HG02852 (cell line): Measurements from ENCODE around the gene STXBP1.
"Not testable (repeated sequence)": the region's sequence is repeated elsewhere in the genome, so short reads cannot be mapped to it uniquely, and the experiment has no call there.

Experiments
- ATAC-seq: cut with Tn5 transposase; IDR thresholded peaks from one replicate; pipeline ENCODE4 v1.9.1; 2021; ENCODE audit warnings: mild to moderate bottlenecking, moderate library complexity; ENCODE audit not compliant: unreplicated experiment

Gene STXBP1

DNA sequence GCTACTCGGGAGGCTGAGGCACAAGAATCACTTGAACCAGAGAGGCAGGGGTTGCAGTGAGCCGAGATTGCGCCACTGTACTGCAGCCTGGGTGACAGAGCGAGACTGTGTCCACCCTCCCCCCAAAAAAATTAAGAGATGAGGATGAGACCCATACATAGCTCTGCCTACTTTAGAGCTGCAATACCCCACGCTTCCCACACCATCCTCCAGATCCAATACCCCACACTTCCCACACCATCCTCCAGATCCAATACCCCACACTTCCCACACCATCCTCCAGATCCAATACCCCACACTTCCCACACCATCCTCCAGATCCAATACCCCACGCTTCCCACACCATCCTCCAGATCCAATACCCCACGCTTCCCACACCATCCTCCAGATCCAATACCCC, 34.9 kb upstream of the STXBP1 start:
- not testable (repeated sequence) for ATAC-seq

DNA sequence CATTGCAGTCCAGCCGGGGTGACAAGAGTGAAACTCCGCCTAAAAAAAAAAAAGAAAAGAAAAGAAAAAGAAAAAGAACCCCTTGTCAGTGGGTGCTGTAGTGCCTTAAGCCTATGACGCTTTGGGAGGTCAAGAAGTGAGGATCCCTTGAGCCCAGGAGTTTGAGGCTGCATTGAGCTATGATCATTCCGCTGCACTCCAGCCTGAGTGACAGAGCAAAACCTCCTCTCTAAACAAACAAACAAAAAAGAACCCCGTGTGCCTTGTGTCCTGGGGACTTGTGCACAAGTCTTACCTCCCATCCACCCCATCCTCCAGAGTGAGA, 33.5 kb upstream of the STXBP1 start:
- no peak for ATAC-seq

DNA sequence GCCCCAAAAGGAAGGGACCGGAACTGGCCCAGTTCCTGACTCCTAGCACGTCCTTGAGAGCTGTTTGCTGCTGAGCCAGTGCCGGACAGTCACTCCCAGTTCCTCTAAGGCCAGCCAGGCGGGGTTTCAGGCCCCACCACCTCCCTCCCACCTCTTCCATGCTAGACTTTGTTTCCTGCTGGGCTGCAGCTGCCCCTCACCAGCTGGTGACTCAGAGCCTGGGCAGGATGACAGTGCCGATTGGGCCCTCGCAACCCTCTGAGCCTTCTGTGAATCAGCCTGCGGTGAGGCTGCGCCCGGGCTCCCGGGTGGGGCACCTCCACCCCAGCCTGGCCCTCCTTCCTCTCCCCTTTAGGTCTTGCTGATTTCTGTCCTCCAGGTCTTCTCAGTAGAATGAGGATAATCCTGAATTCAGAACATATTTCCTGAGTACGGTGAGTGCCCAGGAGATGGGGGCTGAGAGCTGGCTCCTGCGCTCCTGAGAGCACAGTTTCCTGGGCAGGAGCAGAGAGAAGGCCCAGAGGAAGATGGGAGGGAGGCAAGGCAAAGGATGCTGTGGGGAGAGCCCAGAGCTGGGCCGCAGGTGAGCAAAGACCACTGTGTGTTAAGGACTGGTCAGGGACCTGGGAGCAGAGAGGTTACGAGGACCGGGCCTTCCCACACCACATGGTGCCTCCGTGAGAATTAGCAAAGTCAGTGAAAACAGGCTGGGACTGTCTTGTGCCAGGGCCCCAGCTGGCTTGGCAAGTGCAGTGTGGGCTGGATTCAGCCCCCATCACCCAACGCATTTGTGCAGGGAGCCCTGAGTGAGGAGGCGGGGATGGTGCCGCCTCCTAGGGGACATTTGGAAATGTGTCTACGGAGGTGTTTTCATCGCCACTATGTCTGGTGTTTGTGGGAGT, 32.9 kb upstream of the STXBP1 start:
- no peak for ATAC-seq

DNA sequence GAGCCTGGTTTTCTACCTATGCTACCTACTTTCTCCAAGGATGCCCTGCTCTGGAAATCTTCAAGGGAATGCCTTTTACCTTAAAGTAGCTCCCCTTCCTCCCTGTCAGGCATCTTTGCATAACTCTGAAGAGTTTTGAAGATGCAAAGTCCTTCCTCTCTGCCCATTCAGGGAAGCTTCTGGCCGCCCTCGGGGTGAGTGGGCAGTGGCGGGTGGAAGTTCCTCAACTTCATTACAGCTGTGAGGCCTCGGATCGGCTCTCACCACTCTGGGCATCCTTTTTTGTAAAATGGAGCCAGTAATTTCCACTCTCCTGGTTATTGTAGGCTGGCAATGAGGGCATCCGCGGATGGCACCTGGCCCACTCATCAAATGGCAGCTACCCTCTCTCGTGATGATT, 31.7 kb upstream of the STXBP1 start:
- ATAC-seq: no peak

DNA sequence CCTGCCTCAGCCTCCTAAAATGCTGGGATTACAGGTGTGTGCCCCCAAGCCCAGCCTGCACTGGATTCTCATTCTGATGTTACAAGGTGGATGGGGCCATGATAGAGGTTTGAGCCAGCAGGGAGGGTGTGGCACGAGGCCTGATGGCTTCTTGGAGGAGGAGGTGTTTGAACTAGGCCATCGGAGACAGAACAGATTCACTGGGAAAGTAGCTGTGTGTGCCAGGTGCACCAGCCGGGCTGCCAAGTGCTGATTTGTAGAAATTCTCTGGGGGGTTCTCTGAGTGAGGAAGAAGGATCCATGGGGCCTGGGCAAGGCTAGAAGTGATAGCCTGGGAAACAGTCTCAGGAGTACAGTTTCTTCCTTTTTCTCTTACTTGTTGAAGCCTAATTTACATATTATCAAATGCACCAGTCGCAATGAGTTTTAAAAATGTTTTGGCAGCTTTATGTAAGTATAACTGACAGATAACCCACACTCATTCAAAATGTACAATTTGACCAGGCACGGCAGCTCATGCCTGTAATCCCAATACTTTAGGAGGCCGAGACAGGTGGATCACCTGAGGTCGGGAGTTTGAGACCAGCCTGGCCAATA, 31.1 kb upstream of the STXBP1 start:
- no peak for ATAC-seq

DNA sequence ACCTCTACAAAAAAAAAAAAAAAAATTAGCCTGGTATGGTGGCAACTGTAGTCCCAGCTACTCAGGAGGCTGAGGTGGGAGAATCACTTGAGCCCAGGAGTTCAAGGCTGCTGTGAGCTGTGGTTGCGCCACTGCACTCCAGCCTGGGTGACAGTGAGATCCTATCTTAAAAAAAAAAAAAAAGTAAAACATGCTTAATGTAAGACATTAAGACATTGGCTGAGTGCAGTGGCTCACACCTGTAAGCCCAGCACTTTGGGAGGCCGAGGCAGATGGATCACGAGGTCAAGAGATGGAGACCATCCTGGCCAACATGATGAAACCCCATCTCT, 27.6 kb upstream of the STXBP1 start:
- not testable (repeated sequence) for ATAC-seq

DNA sequence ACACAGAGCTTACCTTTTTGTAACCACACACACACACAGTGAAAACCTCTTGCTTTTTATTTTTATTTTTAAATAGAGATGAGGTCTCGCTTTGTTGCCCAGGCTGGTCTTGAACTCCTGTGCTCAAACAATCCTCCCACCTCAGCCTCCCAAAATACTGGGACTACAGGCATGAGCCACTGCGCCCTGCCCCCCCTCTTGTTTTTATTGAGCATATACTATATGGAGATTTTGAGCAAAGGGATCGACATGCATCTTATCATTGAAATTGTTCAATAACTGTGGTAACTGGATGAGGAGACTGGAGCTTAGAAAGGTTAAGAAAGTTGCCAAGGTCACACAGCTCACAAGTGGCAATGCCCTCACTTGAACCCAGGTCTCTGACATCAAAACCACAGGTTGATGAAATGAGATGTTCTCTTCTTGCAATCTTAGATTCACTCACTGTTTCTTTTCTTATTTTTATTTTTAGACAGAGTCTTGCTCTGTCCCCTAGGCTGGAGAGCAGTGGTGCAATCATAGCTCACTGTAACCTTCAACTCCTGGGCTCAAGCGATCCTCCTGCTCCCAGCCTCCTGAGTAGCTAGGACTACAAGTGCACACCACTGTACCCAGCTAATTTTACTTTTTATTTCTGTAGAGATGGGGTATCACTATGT, 26.8 kb upstream of the STXBP1 start:
- no peak for ATAC-seq

DNA sequence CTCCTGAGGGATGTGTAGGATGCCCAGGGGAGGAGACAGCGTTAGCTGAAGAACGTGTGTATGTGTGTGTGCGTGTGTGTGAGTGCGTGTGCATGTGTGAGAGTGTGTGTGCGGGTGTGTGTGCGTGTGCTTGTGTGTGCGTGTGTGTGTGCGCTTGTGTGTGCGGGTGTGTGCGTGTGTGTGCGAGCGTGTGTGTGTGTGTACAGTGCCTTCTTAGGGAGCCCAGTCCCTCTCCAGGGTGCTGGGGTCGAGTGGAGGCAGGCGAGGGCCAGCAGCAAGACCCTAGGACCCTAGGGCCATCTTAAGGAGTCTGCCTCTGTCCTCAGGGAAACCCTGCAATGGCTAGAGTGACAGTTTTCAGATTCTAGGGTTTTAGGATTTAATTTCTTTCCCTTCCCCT, 26.0 kb upstream of the STXBP1 start:
- no peak for ATAC-seq

DNA sequence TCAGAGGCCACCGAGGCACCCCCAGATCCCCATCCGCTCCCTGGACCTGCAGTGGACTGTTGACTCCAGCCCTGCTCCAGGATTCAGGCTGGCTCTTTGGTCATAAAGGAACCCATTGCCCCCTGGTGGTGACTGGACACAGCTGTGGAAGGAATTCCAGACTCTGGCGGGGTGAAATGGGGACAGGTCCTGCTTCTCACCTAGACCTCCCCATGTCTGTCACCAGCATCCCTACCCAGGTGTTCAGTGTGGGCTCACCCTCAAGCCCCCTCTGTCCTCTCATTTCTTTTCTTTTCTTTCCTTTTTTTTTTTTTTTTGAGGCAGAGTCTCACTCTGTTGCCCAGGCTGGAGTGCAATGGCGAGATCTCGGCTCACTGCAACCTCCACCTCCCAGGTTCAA, 25.5 kb upstream of the STXBP1 start:
- ATAC-seq: no peak

DNA sequence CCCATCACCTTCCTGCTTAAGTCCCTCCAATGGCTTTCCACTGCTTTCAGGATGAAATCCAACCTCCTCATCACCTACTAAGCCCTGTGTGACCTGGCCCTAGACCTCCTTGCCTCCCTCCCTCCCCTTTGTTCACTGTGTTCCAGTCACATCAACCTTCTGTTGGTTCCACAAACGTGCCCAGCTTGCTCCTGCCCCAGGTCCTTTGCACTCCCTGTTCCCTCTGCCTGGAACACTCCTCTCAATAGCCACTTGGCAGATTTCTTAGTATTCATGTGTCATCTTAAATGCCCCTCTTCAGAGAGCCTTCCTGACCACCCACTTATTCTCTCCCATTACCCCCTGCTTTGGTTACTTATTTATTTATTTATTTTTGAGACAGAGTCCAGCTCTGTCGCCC, 24.1 kb upstream of the STXBP1 start:
- ATAC-seq: no peak

DNA sequence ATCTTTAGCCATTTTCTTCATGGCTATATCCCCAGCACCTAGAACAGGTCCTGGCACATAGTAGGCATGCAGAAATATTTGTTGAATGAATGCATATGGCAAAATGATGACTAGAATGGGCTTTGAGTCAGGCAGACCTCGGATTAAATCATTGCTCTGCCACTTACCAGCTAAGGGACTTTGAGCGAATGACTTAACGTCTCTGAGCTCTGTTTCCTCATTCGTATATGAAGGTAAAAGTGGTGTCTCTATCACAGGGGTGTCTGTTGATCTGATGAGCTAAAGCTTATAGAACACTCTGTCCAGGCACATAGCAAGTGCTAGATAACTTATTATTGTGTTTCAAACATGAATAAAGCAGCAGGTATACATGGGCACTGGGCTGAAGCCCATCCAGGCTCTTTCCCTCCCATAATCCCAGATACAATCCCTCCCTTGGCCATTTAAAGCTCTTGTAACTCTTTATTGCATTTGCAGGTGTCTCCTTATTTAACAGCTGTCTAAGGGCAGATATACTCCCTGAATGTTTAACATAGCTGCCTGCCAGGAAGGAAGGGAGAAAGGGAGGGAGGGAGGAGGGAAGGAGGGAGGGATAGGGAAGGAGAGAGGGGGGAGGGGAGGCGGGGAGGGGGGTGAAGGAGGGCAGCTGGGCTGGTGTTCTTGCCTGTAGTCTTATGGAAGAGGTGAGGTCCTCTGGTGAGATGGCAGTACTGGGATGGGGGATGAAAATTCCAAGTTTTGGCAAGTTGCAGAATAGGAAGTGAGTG, 23.2 kb upstream of the STXBP1 start:
- ATAC-seq: no peak

DNA sequence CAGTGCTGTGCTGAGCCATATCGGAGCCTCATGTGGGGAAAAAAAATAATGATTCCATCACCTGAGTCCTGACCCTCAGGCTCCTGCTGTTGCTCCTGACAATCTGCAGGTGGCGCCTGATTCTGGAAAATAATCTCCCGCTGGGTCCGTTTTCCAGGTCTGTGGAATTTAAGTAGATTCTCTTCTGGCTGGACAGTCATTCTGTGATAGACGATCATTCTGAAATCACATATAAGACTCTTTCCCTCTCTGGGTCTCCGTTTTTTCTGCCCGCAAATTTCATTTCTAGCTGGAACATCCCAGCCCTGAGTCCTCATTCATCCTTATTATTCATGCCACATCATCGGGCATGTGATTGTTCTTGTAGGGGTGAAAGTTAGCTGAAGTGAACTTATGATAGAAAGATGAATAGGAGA, 22.1 kb upstream of the STXBP1 start:
- ATAC-seq: no peak

DNA sequence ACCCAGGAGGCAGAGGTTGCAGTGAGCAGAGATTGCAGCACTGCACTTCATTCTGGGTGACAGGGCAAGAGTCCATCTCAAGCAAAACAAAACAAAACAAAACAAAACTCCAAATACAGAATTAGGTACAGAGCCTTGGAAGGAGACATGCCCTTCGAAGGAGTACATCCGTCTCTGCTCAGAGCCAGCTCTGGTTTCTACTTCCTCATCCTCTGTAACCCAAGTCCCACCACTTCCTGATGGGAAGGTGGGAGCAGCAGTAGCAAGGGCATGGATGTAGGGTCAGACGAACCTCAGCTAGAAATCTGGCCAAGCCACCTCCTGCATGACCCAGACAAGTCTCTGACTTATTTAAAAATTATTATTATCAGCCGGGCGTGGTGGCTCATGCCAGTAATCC, 16.5 kb upstream of the STXBP1 start:
- ATAC-seq: no peak

DNA sequence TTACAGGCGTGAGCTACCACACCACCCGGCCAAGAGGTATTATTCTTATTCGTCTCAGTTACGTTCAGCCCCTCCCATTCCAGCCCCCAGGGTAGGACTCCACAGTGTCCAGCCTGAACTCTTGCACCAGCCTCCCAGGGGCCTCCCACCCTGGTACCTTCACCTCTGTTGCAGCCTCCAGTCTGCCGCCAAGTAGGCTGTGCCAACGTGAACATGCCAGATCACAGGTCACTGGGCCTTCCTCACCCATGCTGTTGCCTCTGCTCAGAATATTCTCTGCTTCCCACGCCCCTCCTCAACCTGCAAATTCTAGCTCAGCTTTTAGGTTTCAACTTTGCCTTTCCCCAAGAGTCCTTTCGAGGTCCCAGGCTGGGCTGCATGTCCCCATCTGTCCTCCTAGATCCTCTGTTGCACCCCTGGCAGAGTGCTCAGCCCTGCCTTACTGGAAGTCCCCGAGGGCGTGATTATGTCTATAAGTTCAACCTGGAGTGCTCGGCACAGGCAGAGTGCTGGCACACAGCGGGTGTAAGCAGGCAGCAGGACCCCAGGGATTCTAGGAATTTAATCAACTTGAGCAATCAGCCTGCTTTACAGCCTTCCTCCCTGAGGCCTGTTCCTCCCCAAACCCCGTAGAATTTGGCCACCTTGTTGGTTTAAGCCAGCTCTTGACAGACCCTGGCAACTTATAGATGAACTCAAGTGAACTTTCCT, 13.1 kb upstream of the STXBP1 start:
- ATAC-seq: no peak

DNA sequence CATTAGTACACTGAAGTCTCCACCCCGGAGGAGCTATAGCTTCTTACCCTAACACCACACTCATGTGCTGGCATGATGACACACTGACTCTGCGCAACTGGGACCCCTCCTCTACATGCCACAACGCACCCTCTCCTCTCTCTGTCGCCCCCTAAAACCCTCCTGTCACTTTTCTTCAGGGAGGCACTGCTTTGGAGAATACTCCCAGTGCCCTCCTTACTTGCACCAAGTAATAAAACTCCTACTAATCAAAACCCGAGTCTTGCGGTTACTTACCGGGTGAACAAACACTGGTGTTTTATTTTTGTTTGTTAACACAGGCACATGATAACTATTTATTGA, 12.6 kb upstream of the STXBP1 start:
- ATAC-seq: no peak

DNA sequence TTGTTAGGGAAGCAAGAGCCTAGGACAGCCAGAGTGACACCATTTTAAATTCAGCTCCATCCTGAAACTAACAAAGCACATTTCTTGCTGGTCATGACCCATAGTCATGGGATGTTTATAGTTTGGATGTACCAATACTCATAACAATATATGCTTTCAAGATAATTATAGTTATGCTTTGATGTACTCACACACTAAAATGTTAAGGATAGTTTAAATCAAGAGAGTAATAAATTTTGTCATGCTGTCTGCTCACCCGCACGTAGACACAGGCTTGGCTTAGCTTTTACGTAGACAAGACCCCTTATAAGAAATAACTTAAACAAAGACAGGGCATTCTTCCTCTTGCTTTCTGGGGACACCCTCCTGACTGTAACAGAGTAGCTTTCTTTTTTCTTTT, 8.9 kb upstream of the STXBP1 start:
- no peak for ATAC-seq

DNA sequence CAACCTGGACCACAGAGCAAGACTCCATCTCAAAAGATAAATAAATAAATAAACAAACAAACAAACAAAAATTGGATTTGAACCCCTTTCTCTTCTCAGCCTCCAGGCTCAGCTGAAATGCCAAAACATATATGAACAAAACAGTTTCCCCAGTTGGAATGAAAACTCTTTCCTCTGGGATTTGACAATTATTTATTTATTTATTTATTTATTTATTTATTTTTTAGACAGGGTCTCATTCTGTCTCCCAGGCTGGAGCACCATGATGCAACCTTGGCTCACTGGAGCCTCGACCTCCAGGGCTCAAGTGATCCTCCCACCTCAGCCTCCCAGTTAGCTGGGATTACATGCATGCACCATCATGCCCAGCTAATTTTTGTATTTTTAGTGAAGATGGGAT, 6.0 kb upstream of the STXBP1 start:
- ATAC-seq: no peak

DNA sequence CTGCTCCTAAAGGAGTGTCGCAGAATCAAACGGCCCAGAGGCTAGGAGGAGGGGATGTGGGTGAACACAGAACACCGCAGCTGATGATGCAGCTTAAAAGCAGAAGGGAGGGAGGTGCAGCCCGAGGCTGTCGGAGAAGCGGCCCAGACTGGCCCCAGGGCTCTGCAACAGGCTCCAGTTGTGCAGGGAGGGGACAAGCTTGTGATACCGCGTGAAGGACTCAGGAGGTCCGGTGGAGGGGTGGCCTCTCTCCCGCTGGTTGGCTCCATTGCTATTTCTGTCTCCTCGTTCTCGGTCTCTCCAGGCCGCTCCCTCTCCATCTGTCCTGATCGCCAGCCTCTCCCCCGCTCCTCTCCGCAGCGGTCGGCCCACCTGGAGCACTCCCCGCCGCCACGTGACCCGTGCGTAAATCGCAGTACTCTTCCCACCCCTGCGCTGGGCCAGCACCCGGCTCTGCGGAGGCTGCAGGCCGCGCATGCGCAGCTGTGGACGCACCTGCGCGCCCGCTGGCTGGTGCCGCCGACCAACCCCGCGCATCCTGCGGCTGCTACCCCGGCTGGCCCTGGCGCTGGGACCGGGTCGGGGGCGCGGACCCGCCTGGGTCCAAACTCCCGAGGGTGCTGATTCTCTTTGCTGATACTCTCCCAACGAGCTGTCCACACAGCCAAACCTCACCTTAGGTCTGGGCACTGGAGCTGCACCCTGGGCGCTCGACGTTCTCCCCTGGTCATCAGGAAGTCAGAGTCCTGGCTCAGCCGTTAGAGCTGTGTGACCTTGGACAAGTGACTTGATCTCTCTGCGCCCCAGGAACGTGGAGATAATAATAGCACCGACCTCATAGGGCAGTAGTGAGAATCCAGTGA, 3.7 kb upstream of the STXBP1 start:
- peak; percentile 39 for ATAC-seq

DNA sequence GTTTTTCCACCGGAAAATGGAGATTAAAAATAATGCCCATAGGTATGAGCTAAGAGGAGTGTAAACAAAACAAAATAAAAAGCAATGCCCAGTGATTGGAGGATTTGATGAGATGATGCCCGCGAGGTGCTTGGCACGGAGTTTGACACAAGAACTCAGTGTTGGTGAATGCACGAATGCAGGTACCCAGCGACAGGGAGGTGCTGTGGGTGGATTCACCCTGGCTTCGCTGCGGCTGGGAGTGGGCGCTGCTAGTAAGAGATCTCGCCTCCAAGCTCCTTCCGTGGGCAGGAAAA, 526 bp upstream of the STXBP1 start:
- peak; percentile 15 for ATAC-seq

DNA sequence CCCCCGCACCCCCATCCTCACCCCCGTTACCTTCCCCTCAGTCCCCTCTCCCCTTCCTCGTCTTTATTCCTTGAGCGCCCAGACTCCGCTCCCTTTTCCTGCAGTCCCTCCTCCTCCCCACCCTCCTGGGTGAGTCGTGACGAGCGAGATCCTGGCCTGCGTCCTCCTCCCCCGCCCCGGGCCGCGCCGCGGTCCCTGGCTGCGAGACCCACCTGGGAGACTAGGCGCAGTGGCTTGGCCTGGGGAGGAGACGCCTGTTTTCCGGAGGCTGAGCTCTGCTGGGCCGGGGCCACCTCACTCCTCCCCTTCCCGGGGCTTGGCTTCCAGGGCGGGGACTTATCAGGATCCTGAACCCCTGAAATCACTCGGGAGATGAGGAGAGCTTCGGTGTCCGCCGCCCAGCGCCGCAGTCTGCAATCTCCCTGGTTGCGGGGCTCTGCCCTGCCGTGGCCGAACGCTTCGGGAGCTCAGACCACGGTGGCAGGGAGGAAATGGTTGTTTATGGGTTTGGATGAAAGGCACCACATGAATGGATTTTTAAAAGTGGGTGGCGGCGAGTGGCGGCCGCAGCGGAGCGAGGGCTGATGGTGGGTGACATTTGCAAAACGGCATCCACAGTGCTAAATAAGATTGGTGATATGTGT, 984 bp downstream of the STXBP1 start:
- ATAC-seq: no peak
